AG09319 (cell line): Measurements from ENCODE around the gene PODXL.

Experiments used
- DNase-seq: peaks from one replicate; pipeline ENCODE4 v3.0.0-alpha.2; 2010; ENCODE audit warnings: low read depth; ENCODE audit errors: extremely low read depth
- TF ChIP-seq, protein P1 (sequence below): IDR thresholded peaks from 2 replicates; pipeline ENCODE4 v1.5.1; 2011; ENCODE audit warnings: low read depth, mild to moderate bottlenecking, inconsistent platforms, low read length, moderate library complexity

PODXL gene

DNA sequence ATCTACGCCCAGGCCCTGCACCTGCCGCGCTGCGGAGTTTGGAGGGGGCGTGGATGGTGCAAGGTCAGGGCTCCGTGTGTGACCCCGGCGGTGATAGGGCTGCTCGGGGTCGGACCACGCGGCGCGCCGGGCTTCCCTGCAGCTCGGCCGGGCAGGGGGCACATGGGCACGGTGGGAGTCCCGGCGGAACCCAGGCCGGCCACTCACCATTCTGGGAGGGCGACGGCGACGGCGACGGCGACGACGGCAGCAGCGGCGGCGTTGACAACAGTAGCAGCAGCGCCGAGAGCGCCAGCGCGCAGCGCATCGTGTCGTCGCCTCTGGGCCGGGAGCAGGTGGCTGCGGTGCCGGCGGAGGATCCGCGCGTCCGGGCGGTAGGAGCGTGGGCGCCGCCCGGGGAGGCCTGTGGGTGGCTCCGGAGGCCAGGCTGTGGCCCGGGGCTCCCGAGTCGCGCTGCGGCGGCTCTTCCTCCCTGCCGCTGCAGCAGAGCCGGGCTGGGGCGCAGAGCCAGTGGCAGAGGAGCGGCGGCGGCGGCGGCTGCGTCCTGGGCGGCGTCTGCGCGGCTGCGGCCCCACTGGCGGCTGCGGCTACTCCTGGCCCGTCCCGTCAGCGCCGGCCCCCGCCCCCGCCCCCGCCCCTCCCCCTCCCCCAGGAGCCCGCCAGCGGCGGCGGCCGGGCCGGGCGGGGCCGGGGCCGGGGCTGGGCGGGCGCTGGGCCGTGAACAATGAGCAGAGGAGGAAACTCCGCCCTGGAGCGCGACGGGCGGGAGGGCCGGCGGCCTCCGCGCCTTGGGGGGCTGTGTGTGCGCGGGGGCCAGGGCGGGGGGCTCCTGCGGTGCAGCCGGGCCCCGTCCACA lies at the start of gene PODXL:
TSS of gene PODXL (minus strand) at position 576 of the 856 bp plus-strand sequence. CDS start at position 307, 269 bp downstream.
- TF ChIP-seq, protein P1, sequence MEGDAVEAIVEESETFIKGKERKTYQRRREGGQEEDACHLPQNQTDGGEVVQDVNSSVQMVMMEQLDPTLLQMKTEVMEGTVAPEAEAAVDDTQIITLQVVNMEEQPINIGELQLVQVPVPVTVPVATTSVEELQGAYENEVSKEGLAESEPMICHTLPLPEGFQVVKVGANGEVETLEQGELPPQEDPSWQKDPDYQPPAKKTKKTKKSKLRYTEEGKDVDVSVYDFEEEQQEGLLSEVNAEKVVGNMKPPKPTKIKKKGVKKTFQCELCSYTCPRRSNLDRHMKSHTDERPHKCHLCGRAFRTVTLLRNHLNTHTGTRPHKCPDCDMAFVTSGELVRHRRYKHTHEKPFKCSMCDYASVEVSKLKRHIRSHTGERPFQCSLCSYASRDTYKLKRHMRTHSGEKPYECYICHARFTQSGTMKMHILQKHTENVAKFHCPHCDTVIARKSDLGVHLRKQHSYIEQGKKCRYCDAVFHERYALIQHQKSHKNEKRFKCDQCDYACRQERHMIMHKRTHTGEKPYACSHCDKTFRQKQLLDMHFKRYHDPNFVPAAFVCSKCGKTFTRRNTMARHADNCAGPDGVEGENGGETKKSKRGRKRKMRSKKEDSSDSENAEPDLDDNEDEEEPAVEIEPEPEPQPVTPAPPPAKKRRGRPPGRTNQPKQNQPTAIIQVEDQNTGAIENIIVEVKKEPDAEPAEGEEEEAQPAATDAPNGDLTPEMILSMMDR = no peak
- no peak for DNase-seq

DNA sequence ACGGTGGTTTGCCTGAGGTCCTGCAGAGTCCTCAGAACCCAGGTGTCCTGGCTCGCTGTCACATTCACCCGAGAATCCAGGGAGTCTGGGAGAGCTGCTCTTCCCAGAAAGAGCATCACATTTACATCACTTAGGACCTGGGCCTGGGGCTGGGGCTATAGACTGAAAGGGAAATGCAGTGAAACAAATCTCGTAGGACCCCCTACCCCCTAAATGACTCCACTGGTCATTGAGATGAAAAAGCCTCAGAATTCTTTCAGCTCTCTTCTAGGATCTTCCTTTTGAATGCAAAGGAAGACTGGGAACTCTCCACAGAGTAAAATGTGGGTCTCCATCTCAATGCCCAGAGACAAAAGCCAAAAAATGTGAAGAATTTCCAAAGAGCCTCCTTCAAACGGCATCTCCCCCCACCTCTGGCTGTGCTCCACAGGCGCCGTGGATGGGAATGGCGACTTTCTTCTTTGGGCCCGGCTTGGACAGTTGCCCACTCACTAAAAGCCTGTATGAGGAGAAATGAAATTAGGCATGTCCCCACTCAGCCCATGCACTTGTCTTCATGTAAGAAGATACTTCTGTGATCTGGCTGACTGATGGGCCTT lies 49.0 kb upstream of the PODXL start:
- TF ChIP-seq, protein P1 = no peak
- DNase-seq = no peak

DNA sequence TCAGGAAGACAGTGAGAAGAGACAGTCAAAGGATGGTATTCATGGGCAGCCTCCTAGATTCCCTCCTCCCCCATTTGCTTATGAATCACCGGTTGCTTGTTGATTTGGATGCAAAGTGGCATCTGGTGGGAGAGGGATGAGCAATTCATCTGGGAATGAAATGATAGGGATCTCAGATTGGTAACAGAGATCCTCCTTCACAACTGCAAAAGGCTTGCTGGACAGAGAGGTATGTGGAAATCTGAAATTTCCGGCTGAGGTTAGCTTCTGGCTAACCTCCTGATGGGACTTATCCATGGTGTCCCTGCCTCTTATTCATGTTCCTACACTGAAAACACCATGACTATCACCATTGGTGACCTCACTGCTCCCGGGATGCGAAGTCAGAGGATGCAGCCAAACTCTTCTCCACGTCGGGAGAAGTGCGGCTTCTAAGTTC lies 48.4 kb upstream of the PODXL start:
- DNase-seq = peak; percentile 40

GRCh38 chr7:131603932-131604331 lies 47.5 kb upstream of the PODXL start:
- TF ChIP-seq, protein P1 = no peak

More for the DNA sequence above, 48.4 kb upstream of the PODXL start:
- TF ChIP-seq, protein P1 = no peak

DNA sequence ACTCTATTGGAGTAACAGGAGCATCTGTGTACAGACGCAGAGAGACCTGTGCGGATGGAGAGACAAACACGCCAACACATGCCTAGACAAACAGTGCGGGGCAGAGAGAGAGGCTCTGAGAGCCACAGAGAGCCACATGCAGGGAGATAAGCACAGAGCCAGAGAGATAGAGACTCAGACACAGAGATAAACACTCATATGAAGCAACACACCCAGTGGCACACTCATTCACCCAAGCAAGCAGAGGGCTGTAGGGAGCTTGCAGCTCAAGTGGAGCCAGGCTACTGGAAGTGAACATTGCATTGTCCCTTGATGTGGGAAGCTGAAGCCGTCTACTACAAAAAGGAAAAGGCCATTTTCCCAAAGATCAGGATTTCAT lies 46.6 kb upstream of the PODXL start:
- TF ChIP-seq, protein P1 = no peak
- no peak for DNase-seq

More at GRCh38 chr7:131603932-131604331, 47.5 kb upstream of the PODXL start:
- no peak for DNase-seq

DNA sequence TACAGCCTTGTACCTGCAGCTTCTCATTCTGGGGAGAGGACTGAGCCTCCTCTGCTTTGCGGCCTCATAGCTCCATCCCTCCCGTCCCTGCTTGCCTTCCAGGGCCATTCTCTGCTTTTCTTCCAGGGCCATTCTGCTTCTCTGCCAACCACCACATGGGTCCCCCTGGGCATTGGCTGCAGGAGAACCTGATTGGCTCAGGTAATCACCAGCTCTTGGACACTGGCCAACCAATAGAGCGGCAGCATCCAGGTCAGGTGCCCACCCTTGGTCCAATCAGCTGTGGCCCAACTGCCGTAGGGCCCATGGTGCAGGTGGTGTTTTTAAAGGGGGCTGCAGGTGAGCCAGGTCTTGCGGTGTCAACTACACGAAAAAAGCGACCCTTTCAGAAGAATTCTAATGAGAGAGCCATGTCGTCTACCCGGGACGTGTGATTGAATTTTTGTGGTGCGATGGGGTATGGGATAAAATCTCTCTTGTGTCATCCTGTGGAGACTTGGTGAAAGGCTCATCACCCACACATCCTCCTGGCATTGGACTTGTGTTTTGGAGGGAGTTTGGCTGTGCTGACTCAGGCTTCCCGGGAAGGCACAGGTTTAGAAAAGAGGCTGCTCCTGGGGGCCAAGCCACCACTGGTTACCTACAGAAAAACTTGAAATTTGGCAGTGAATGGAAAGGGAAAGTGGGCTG lies 46.0 kb upstream of the PODXL start:
- no peak for DNase-seq

More for the DNA sequence above, 46.0 kb upstream of the PODXL start:
- TF ChIP-seq, protein P1 = no peak
